ENCODE measurements around the gene MAP1LC3A. TPM values are rescaled to one million over a fixed set of nuclear protein-coding genes. Genes with fewer than 3 reads are reported as not detected.
A peak's percentile ranks its signal among the peaks of the same experiment; 100 is the strongest.

Gene MAP1LC3A
- total and polyA plus RNA-seq, 3 experiments from 2014 or later: 1.5 to 8.5 (median 1.7) TPM

- no peaks in the 10 kb centered on the region for H3K9me3 ChIP-seq (ENCODE audit: low read length)
- no peaks in the 10 kb centered on the region for H3K36me3 ChIP-seq (ENCODE audit: insufficient read depth, low read length)
- H3K27ac ChIP-seq (ENCODE audit: low read depth, low read length): no peak overlapping the region
- H3K4me3 Mint-ChIP-seq: no peak overlapping the region
- no peak overlapping the region for H3K4me3 ChIP-seq (ENCODE audit: low read length)
- H3K27me3 ChIP-seq (ENCODE audit: insufficient read depth, low read length, poor library complexity, severe bottlenecking): no peaks in the 10 kb centered on the region
- H3K9me3 Mint-ChIP-seq: no peaks in the 10 kb centered on the region
- no peak for DNase-seq
- H3K4me1 Mint-ChIP-seq: no peaks in the 10 kb centered on the region
- CTCF ChIA-PET: no interaction called here
- peaks cover 0 to 13% (median 4%) of the 10 kb centered on the region in 3 donors for H3K36me3 Mint-ChIP-seq
- no peaks in the 10 kb centered on the region for H3K4me1 ChIP-seq (ENCODE audit: insufficient read depth, low read length)
- no peaks in the 10 kb centered on the region for H3K27me3 Mint-ChIP-seq
- no peak overlapping the region for H3K27ac Mint-ChIP-seq
- POLR2A ChIA-PET: no interaction called here
Measured at GRCh38 chr20:34595377-34596184, 37.1 kb downstream of the MAP1LC3A start.

GRCh38 chr20:34600892-34601653 lies 42.6 kb downstream of the MAP1LC3A start:
- Mint-ChIP-seq H3K9me3 (no peaks in the 10 kb centered on the region), H3K4me3 (no peak overlapping the region), H3K36me3 (peaks cover 0 to 9% (median 6%) of the 10 kb centered on the region in 3 donors), H3K4me1 (no peaks in the 10 kb centered on the region), H3K27ac (peak overlapping the region in 2 of 8 donors; percentile 36 to 58), H3K27me3 (peaks cover 0 to 1% of the 10 kb centered on the region in 2 donors)
- CTCF ChIA-PET: no interaction called here
- Histone ChIP-seq H3K27ac (ENCODE audit: low read depth, low read length) (no peak overlapping the region), H3K27me3 (ENCODE audit: insufficient read depth, low read length, poor library complexity, severe bottlenecking) (no peaks in the 10 kb centered on the region), H3K9me3 (ENCODE audit: low read length) (no peaks in the 10 kb centered on the region), H3K4me3 (ENCODE audit: low read length) (no peak overlapping the region), H3K4me1 (ENCODE audit: insufficient read depth, low read length) (no peaks in the 10 kb centered on the region), H3K36me3 (ENCODE audit: insufficient read depth, low read length) (no peaks in the 10 kb centered on the region)
- no peak for DNase-seq
- POLR2A ChIA-PET: no interaction called here

- no peaks in the 10 kb centered on the region for H3K27me3 ChIP-seq (ENCODE audit: insufficient read depth, low read length, poor library complexity, severe bottlenecking)
- H3K27me3 Mint-ChIP-seq: peaks cover 0 to 1% of the 10 kb centered on the region in 2 donors
- CTCF ChIA-PET: no interaction called here
Measured at GRCh38 chr20:34604980-34605788, 46.7 kb downstream of the MAP1LC3A start.

GRCh38 chr20:34607066-34607465 lies 48.5 kb downstream of the MAP1LC3A start:
- no peak overlapping the region for H3K4me3 Mint-ChIP-seq
- H3K36me3 Mint-ChIP-seq: peaks cover 1 to 29% (median 8%) of the 10 kb centered on the region in 3 donors
- DNase-seq: no peak
- peaks cover 0 to 1% (median 0%) of the 10 kb centered on the region in 3 donors for H3K4me1 Mint-ChIP-seq
- H3K36me3 ChIP-seq (ENCODE audit: insufficient read depth, low read length): no peaks in the 10 kb centered on the region
- ChIA-PET POLR2A (no interaction called here), CTCF (no interaction called here)
- no peak overlapping the region for H3K27ac ChIP-seq (ENCODE audit: low read depth, low read length)
- H3K27me3 Mint-ChIP-seq: peaks cover 0 to 1% of the 10 kb centered on the region in 2 donors
- no peak overlapping the region for H3K4me3 ChIP-seq (ENCODE audit: low read length)
- H3K9me3 ChIP-seq (ENCODE audit: low read length): no peaks in the 10 kb centered on the region
- no peaks in the 10 kb centered on the region for H3K27me3 ChIP-seq (ENCODE audit: insufficient read depth, low read length, poor library complexity, severe bottlenecking)
- no peaks in the 10 kb centered on the region for H3K4me1 ChIP-seq (ENCODE audit: insufficient read depth, low read length)
- no peaks in the 10 kb centered on the region for H3K9me3 Mint-ChIP-seq
- no peak overlapping the region for H3K27ac Mint-ChIP-seq

More at GRCh38 chr20:34604980-34605788, 46.7 kb downstream of the MAP1LC3A start:
- Histone ChIP-seq H3K4me3 (ENCODE audit: low read length) (no peak overlapping the region), H3K4me1 (ENCODE audit: insufficient read depth, low read length) (no peaks in the 10 kb centered on the region), H3K36me3 (ENCODE audit: insufficient read depth, low read length) (no peaks in the 10 kb centered on the region), H3K9me3 (ENCODE audit: low read length) (no peaks in the 10 kb centered on the region), H3K27ac (ENCODE audit: low read depth, low read length) (no peak overlapping the region)
- Mint-ChIP-seq H3K4me3 (no peak overlapping the region), H3K27ac (no peak overlapping the region), H3K4me1 (peaks cover 0 to 1% (median 0%) of the 10 kb centered on the region in 3 donors), H3K9me3 (no peaks in the 10 kb centered on the region), H3K36me3 (peaks cover 0 to 25% (median 9%) of the 10 kb centered on the region in 3 donors)
- POLR2A ChIA-PET: no interaction called here
- no peak for DNase-seq

Other genes with a start within 250 kb of the MAP1LC3A start
- 10 to 100 TPM; 45.6 to 51.7 TPM for gene ITCH, start 195.4 kb upstream of the MAP1LC3A start, total RNA-seq
- 38.0 TPM for gene ITCH, start 195.4 kb upstream of the MAP1LC3A start, polyA plus RNA-seq
- 10 to 100 TPM; 81.1 to 81.2 TPM for gene DYNLRB1, start 42.3 kb upstream of the MAP1LC3A start, total RNA-seq
- 315 TPM for gene DYNLRB1, start 42.3 kb upstream of the MAP1LC3A start, polyA plus RNA-seq
- 10 to 100 TPM; 24.9 to 26.3 TPM for gene PIGU, start 118.4 kb downstream of the MAP1LC3A start, total RNA-seq
- gene PIGU, start 118.4 kb downstream of the MAP1LC3A start, polyA plus RNA-seq: 33.0 TPM
- gene TP53INP2, start 145.6 kb downstream of the MAP1LC3A start, total RNA-seq: 1 to 10 TPM; 3.5 to 3.6 TPM
- gene TP53INP2, start 145.6 kb downstream of the MAP1LC3A start, polyA plus RNA-seq: 1.1 TPM